NCI-H2227 (cell line): ENCODE data around the gene STK38L.
"Not testable (repeated sequence)": the region's sequence is repeated elsewhere in the genome, so short reads cannot be mapped to it uniquely, and the experiment has no call there.

ENCODE experiments used
- DNase-seq: peaks from one replicate; lab custom pipeline; 2025; ENCODE audit not compliant: unreplicated experiment; lab: John Stamatoyannopoulos, UW

Gene STK38L

DNA sequence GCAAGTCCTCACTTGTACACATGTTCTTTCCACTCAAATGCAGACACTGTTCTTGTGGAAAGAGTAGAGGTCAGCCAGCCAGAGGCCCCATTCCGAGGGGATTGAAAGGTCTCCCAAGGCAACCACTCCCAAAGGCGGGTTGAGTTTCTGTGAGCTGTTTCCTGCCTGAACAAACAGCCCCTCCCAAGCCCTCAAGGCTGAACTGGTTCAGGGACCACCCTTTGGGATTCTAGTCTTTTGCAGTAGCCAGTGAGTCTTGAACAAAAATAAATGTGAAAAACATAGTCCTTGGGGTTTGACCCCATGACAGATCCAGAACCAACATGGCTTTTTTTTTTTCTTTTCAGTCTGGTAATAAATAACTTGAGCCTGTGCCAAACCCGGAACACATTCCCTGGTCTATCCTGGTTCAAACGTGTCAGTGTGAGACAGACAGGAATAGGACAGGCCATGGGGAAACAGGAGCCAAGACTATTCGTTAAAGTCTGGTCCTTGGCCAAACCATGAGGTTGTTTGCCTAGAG, 17.6 kb upstream of the STK38L start:
- DNase-seq, result no peak

DNA sequence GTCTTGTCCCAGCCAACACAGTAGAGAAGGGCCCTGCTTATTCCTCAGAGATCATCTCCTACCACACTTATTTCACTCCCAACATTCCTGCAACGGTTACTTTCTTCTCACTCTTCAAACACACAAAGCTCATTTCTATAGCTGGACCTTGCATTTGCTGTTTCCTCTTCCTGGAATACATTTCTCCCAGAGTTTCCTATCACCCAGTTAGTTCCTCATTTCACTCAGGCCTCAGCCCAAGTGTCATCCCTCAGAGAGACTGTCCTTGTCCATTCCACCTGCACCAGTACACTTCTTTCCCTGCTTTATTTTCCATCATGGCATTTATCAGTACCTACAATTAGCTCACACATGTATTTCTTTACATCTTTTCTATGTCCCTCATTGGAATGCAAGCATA, 14.7 kb upstream of the STK38L start:
- no peak for DNase-seq

DNA sequence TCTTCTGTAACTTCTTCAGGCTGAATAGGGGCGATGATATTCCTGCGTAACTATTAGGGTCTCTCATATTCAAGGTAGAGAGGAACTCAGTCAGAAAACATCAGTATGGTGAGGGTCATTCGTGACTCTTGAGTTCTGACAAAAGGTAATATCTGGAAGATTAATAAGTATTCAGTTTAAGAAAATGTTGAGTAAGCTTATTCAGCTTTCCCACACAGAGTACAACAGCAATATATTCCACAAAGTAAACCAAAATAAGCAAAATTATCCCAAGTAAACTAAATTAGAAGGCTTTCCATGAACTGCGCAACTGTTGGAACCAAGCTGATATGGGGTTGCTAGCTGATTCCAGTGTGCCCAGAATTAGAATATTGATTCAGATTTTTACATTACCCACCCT, 12.7 kb upstream of the STK38L start:
- not testable (repeated sequence) for DNase-seq

DNA sequence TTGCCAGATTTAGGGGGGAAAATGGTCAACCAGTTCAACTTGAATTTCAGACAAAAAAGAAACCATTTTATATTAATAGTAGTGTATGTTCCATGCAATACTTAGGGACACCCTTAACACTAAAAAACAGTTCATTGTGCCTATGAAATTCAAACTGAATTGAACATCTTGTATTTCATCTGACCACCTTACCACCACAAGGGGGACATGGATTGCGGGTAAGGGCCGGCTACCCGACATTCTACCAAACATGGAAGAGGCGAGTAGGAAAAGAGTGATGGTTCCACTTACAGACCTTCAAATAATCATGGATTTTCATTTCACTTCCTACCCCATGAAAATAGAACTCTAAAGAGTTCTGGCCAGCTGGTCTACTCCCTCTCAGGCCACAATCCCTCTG, 10.3 kb upstream of the STK38L start:
- DNase-seq, result no peak

DNA sequence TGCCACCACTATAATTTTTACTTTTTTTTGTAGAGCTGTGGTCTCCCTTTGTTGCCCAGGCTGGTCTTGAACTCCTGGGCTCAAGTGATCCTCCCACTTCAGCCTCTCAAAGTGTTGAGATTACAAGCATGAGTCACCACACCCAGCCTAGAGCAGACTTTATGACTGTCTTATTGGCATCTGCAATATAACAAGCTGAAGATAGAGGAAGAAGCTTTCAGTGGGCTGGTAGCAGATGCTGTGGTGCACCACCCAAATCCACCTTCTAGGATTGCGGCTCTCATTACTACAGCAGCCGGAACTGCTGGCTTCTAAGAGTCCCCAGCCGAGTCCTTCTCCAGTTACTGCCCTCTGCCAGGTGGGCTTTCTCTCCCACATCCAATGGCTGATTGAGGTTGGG, 7.6 kb upstream of the STK38L start:
- DNase-seq, result no peak

DNA sequence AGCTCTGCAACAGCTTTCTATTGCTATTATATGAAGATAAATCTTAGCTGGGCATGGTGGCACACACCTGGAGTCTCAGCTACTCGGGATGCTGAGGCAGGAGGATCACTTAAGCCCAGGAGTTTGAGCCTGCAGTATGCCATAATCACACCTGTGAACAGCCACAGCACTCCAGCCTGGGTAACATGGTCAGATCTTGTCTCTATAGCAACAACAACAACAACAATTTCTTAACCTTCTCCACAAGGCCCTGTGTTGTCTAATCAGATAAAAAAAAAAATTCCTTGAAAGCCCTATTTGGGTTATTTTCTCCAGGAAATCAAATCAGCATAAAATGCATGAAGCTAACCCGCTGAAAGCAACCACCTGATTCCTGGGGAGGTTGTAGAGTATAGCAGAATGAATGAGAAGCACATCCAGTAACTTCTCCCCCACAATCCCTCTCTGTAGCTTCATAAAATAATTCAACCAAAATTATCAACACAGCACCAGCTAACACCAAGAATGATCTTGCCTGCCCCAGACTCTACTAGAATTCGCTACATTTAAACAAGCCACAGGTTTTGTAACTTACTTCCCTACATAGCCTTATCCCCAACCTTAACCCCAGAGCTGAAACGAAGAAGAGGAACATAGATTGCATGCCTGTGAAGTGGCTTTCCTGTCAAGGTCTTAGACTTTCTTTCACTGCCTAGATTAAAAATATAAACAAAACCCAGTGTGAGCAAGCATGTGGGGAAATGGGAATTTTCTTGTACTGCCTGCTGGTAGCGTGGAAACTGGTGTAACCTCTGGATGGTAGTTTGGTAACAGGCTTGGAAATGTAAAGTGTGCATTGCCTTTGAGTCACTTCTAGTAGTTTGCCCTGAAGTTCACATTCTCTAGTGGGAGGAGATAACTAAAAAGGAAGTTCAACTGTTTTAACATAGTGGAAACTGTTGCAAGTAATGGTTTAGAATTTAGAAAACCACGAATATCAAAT, 6.0 kb upstream of the STK38L start:
- DNase-seq, result no peak

DNA sequence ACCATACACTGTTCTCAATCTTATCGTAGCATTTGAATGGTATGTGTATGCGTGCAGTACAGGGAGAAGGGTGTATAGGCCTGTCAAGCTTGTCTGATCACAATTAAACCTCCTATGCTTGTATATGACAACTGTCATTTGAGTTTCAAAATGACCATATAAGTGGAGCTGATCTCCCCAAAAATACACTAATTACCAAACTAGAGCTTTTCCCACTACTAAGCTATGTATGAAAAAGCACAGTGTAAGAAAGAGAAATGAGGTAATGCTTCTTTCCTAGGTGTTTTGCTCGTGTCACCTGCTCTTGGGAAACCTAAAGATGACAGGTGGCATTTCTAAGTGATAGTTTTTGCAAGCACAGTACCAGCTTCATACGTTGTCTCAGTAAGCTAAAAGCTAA, 1.1 kb upstream of the STK38L start:
- no peak for DNase-seq

DNA sequence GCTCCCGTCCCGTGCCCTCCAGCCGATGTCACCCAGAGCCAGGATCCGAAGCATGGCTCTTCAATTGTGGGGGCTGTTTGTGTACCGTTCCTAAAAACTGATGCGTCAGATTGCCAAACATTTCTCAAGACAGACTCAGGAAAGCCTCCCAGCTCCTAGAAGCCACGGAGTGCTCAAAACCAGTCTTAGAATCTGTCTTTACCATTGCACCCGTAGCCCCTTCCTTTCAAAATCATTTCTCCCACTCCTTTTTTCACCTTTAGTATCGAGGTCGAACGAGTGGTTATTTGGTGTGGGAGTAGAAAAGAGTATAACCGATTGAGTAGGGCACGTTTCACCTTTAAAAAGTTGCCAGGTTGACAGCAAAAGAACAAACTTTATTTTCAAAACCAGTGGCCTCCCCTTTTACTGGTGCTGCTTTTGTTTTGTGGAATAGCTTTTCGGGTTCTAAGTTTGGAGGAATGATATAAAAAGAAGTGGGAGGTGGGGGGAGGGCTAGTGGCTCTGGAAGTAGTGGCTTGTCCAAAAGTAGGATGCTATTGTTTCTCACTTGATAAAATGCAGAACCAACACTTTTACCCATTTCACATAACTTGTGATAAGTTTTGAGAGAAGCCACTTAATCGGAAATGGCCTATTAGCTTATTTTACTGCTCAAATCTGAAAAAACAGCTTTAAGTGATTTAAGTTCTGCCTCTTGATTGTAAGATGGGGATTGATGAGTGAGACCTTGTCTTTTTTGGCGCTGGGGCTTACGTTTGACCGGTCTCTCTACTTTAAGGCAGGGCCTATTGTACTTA, 803 bp downstream of the STK38L start:
- DNase-seq, result no peak

DNA sequence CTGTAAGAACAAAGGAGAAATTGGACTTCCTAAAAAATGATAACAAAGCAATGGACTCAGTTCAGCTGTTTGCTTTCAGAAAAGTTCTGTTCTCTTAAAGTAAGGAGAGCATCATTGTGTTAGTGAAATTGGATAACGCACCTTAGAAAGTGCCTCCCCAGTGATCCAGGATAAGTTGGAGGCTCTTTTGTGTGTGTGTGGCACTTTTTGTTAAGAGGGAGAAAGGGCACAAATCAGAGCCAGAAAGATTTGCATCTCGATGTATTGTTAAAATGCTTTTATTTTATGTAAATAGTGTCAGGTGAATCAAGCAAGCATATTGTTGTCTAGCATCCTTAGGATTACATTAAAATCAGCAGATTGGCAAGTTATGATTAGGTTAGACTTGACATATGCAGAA, 2.1 kb downstream of the STK38L start:
- no peak for DNase-seq

DNA sequence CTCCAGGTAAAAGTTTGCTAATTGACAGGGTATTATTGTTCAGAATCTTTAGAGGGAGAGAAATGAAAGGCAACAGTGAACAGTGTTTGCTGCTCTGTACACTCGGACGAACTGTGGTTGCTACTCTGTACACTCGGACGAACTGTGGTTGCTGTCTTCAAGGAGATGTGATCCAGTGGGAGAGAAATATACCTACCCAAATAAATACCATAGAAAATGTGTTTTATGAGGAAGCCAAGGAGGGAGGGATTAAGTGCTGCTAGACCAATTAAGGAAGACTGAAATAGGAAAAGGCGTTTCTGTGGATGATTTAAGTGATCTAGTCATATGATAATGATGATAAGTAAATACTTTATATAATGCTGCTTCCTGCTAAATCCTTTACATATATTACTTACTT, 2.7 kb downstream of the STK38L start:
- DNase-seq, result no peak

DNA sequence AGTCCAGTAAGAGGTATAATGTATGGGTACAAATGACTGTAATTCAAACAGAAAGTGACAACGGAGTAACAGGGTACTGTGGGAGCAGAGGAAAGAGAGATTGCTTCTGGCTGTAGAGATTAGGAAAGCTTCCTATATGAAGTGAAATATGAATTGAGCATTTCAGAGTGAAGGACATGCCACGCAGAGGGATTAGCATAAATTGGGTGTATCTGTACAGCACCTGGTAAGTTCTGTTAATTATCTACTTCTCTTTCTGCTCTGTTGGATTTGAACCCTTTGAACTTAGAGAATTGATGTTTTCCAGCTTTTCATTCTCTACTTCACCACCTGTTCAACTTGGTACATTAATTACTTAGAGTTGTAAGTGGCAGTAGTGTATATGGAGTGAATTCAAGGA, 8.8 kb downstream of the STK38L start:
- DNase-seq, result no peak

DNA sequence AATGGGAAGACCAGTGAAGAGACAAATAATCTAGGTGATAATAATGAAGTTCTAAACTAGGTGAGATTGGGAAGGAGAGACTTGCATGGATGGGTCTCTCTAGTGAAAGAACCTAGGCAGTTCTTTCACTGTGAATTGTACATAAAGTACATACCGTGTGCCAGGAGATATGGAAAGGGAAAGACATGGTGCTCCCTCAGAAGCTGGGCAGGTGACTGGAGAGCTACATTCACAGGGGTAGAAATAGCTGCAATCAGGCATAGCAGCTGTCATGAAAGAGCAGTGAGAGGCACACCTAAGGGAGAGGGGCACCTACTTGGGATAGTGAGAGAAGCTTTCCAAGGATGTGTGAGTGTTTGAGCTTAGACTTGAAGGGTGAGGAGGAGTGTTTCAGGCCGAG, 9.3 kb downstream of the STK38L start:
- no peak for DNase-seq

DNA sequence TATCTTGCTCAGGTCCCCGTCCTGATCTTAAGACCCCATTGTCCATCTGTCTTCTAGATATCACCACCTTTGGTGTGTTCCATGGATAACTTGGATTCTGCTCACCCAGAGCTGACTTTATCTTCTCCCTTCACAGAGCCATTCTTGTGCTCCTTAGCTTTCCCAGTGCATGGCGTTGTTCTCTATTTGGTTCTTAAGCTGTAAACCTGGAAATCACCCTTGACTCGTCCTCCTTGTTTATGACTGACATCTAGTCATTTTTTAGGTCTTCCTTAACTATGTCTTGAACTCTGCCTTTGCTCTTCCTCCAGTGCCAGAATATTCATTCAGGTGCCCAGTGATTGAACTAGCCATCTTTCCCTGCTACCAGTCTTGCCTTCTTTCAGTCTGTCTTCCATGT, 11.7 kb downstream of the STK38L start:
- DNase-seq, result no peak

DNA sequence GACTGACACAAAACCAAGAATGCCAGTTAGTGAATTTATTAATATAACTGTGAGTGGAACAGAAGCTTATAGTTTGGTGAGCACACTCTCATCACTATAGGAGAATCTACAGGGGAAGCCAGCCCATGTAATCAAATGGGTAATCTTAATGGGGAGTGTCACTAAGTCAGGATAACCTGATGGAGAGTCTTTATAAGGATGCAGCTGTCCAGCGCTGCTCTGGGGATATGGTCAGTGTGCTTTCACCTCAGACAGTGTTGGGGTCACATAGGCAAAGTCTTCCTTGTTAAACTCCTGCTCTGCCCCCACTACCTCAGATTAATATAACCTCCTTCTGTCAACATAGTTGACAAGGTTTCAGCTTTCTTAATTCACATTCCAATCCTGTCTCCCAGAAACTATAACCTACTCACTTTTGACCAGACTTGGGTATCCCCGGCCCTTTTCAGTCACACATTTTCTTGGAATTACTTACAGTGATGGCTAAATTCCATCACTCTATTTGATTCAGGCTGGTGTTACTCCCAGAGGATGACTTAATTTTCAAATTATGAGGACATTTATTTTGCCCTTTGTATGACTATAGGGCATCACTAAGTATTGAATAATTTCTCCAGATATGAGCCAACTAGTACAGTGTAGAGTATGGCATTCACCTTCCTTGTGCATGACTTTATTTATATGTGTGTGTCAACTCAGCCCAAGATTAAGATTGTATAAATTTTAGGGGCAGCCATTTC, 13.2 kb downstream of the STK38L start:
- DNase-seq, result no peak

DNA sequence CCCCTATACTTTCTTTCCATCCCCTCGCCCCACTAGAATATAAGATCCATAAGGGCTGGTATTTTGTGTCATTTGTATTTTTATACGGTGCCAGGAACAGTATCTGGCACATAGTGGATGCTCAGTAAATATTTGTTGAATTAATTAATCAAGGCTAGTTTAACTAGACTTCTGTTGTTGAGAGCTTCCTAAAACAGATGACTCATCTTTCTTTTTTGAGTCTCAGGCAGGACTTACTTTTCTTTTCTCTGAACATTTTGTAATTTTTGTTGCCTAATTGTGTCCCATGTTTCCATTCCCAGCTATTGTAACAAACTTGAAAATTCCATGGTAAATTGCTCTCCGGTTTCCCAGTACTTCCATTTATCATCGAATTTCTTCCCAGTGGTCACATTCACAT, 16.7 kb downstream of the STK38L start:
- DNase-seq, result no peak

DNA sequence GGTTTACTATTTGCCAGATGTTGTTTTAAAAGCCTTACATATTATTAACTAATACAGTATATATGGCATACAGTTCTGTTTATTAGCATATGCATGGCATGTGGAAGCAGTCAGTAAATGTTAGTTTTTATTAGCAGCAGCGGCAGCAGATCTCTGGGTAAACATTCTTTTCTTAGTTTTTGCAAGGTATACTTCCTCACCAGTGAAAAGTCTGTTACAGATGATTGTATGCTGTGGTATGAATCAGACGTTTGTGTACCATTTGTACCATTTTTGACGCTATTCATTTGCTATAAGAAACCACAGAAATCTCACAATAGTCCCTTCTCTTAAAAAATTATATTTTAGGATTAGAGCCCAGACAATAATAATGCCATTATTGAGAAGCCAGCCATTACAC, 17.8 kb downstream of the STK38L start:
- no peak for DNase-seq

DNA sequence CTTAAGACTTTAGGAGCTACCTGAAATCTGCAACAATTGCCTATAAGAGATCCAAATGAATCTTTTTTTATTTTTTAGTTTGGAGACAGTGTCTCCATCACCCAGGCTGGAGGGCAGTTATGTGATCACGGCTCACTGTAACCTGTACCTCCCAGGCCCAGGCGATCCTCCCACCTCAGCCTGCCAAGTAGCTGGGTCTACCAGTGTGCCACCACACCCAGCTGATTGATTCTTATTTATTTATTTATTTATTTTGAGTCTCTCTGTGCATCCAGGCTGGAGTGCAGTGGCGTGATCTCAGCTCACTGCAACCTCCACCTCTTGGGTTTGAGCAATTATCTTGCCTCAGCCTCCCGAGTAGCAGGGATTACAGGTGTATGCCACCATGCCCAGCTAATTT, 26.1 kb downstream of the STK38L start:
- DNase-seq, result no peak

DNA sequence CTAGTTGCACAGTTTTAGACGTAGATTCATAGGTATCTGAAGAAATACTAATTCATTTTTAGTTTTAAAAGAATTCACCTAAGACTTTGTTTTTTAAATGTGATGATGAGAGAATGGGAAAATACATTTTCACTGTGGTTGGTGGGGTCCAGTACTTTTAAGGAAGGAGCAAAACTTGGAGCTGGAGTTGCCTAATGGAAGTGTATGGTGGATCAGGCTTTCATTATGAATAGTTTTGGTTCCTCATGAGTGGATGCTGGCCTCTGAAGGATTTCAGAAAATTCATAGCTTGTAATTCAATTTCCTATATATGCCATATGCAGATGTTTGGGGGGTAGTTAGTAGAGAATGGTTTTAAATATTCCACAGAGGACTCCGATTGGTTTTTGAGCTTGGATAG, 27.1 kb downstream of the STK38L start:
- DNase-seq, result no peak

DNA sequence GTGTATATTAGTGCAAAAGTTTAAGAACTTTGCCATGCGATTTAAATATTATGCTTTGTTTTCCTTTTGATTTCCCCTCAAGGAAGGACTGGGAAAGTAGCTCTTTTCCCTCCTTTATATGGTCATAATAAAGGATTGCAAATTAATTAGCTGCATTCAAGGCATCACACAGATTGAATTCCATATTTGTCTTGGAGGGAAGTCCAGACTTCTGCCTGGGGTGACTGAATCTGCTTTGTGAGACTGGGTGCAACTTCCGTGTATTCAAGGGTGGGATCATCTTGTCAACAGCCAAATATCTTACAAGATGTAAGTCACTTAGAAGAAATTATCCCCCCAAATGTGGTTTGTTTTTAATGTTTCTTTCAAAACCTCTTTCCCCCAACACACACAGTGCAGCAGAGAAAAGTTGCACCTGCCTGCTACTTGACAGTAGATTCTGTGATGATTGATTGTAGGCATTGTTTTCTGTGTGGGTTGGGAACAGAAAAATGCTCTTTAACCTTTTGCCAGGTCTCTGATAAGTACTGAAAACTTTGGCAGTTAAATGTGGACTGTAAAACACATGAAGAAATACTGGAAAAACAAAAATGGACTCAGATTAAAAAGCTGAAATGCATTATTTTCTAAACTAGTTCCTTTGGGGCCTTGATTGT, 28.4 kb downstream of the STK38L start:
- no peak for DNase-seq

DNA sequence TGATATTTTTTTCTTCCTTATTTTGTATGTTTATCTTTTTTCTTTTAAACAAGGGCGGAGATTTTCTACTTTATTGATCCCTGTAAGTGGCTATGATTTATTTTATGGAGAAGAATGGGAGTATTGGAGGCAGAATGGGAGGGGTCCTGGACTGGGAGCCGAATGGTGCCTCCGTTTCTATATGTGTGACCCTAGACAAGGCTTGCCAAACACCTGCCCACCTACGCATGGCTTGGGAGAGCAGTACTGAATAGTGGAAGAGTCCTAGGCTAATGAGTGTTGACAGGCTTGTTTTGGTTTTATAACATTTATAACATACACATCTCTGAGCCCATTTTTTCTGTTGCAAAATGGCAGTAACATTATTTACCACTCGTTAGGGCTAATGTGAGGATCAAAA, 29.0 kb downstream of the STK38L start:
- no peak for DNase-seq

DNA sequence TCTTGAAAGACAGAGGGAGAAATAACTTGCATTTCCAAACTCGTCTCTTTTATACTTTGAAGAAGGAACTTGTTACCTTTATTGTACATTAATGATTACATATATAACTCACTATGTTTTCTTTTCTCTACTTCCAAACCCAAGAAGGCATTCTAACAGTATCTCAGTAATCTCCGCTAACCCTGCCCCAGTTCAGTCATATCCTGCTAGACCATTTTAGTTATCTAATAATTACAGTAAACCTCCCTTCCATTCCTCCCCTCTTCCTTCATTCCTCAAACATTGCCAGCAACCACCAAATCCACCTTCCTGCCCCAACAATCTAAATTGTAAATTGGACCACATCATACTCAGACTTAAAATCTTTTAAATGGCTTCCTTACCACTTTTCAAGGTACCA, 30.6 kb downstream of the STK38L start:
- DNase-seq, result no peak
